Subcutaneous adipose tissue (tissue), 4 donors: ENCODE measurements around the gene SPOPL. TPM values are rescaled to one million over a fixed set of nuclear protein-coding genes. Genes with fewer than 3 reads are reported as not detected.

ENCODE experiments used
- CTCF ChIP-seq: fragments of 450-650 bp; IDR thresholded peaks from one replicate; pipeline ENCODE4 v1.5.1; 2016; ENCODE audit warnings: low read depth, mild to moderate bottlenecking, control low read depth, antibody characterized with exemption, moderate library complexity
- total RNA-seq, 4 donors: library from RNA; depleted of rRNA; stranded (reverse); fragments of >200 nt; gene quantifications; one replicate each; pipeline ENCODE4 v1.1.0, GENCODE V29; 2016

The SPOPL gene
- 10 to 100 TPM; 23.9 to 35.5 (median 31.7) TPM for total RNA-seq

- TF ChIP-seq CTCF, result no peak
Measured at GRCh38 chr2:138501425-138502254, at the start of gene SPOPL. Gene SPOPL, plus strand, starts transcription at chr2:138501770. Its CDS starts 48,447 bp downstream, at chr2:138550217.

- TF ChIP-seq CTCF, result no peak
Measured at GRCh38 chr2:138452324-138452723, 49.2 kb upstream of the SPOPL start.

GRCh38 chr2:138453815-138454214 is 47.8 kb upstream of the SPOPL start:
- TF ChIP-seq CTCF, result no peak

- no peak for TF ChIP-seq CTCF
Measured at GRCh38 chr2:138454761-138455160, 46.8 kb upstream of the SPOPL start.

GRCh38 chr2:138455275-138455674 is 46.3 kb upstream of the SPOPL start:
- TF ChIP-seq CTCF, result no peak

GRCh38 chr2:138455691-138456090 is 45.9 kb upstream of the SPOPL start:
- TF ChIP-seq CTCF, result no peak

GRCh38 chr2:138468617-138469016 is 33.0 kb upstream of the SPOPL start:
- no peak for TF ChIP-seq CTCF
